GM23248 (cell line): Measurements from ENCODE around the gene SLC35C1. TPM values are rescaled to one million over a fixed set of nuclear protein-coding genes. Genes with fewer than 3 reads are reported as not detected.

ENCODE experiments used
- DNase-seq: peaks from one replicate; pipeline ENCODE4 v3.0.0-alpha.2; 2015
- H2AFZ ChIP-seq: fragments of 200-600 bp; sonication (generic); 2 replicates; pipeline ENCODE4 v1.6.1; 2016; ENCODE audit warnings: antibody characterized with exemption
- H3F3A ChIP-seq: fragments of 200-600 bp; sonication (generic); 2 replicates; pipeline ENCODE4 v1.6.1; 2016; ENCODE audit warnings: mild to moderate bottlenecking, antibody characterized with exemption, mixed run types; ENCODE audit not compliant: insufficient read depth
- H3K27ac ChIP-seq: fragments of 200-600 bp; sonication (generic); 2 replicates; pipeline ENCODE4 v1.5.1; 2016; ENCODE audit warnings: mild to moderate bottlenecking
- H3K27me3 ChIP-seq: fragments of 200-600 bp; sonication (generic); replicated peaks from 2 replicates; pipeline ENCODE4 v1.6.1; 2016; ENCODE audit warnings: mild to moderate bottlenecking; ENCODE audit not compliant: insufficient read depth
- H3K36me3 ChIP-seq: fragments of 200-600 bp; sonication (generic); 2 replicates; pipeline ENCODE4 v1.6.1; 2016; ENCODE audit warnings: low read depth, mild to moderate bottlenecking
- H3K4me1 ChIP-seq: fragments of 200-600 bp; sonication (generic); 2 replicates; pipeline ENCODE4 v1.6.1; 2016; ENCODE audit warnings: mild to moderate bottlenecking; ENCODE audit not compliant: insufficient read depth
- H3K4me2 ChIP-seq: fragments of 200-600 bp; sonication (generic); one replicate; pipeline ENCODE4 v1.6.1; 2016; ENCODE audit warnings: mild to moderate bottlenecking; ENCODE audit not compliant: unreplicated experiment
- H3K4me3 ChIP-seq: fragments of 200-600 bp; sonication (generic); 2 replicates; pipeline ENCODE4 v1.5.1; 2016; ENCODE audit warnings: mild to moderate bottlenecking
- H3K79me2 ChIP-seq: fragments of 200-600 bp; sonication (generic); 2 replicates; pipeline ENCODE4 v1.6.1; 2016; ENCODE audit warnings: mild to moderate bottlenecking; ENCODE audit not compliant: insufficient read depth
- H3K9ac ChIP-seq: fragments of 200-600 bp; sonication (generic); 2 replicates; pipeline ENCODE4 v1.6.1; 2016; ENCODE audit warnings: mild to moderate bottlenecking
- H3K9me2 ChIP-seq: fragments of 200-600 bp; sonication (generic); 2 replicates; pipeline ENCODE4 v1.6.1; 2016; ENCODE audit warnings: mixed run types, mild to moderate bottlenecking, moderate library complexity; ENCODE audit not compliant: insufficient read depth
- H3K9me3 ChIP-seq: fragments of 200-600 bp; sonication (generic); one replicate; pipeline ENCODE4 v1.6.1; 2017; ENCODE audit warnings: low read depth
- H4K20me1 ChIP-seq: fragments of 200-600 bp; sonication (generic); 2 replicates; pipeline ENCODE4 v1.6.0; 2016; ENCODE audit not compliant: insufficient read depth
- EZH2 ChIP-seq: fragments of 200-600 bp; sonication (generic); IDR thresholded peaks from 2 replicates; pipeline ENCODE4 v1.6.1; 2018; ENCODE audit warnings: antibody characterized with exemption, mild to moderate bottlenecking; ENCODE audit not compliant: insufficient read depth, poor library complexity, severe bottlenecking
- EZH2phosphoT487 ChIP-seq: fragments of 200-600 bp; sonication (generic); IDR thresholded peaks from 2 replicates; pipeline ENCODE4 v1.6.1; 2018; ENCODE audit warnings: antibody characterized with exemption, moderate library complexity, mild to moderate bottlenecking, low read depth; ENCODE audit not compliant: insufficient read depth
- WGBS, 2 experiments: methylation state at CpG; one replicate each; pipeline ENCODE4 v1.1.6; 2015 to 2017; ENCODE audit warnings: low lambda C conversion rate in 2 of 2, low coverage in 1 of 2; ENCODE audit errors: missing lambda C conversion rate in 2 of 2; 5-methylcytosine and 5-hydroxymethylcytosine counted together
- in situ Hi-C: fragments of 300-500 bp; cut with MboI; formaldehyde crosslinking; loops from 2 replicates; pipeline ENCODE4 v1.15.0; 2020
- polyA plus RNA-seq: library from polyadenylated mRNA; unstranded; fragments of >200 nt; fragmentation: Nextera tagmentation; extraction: Ambion mirVana; gene quantifications from 2 replicates; pipeline ENCODE4 v1.2.1, GENCODE V29; 2016
- total RNA-seq: library from RNA; depleted of rRNA; stranded (reverse); fragments of >200 nt; shearing (Covaris generic); gene quantifications from 2 replicates; pipeline ENCODE4 v1.2.3, GENCODE V29; 2014

SLC35C1 gene
- total and polyA plus RNA-seq, 2 experiments from 2014 or later = 12.5 to 17.8 TPM

DNA sequence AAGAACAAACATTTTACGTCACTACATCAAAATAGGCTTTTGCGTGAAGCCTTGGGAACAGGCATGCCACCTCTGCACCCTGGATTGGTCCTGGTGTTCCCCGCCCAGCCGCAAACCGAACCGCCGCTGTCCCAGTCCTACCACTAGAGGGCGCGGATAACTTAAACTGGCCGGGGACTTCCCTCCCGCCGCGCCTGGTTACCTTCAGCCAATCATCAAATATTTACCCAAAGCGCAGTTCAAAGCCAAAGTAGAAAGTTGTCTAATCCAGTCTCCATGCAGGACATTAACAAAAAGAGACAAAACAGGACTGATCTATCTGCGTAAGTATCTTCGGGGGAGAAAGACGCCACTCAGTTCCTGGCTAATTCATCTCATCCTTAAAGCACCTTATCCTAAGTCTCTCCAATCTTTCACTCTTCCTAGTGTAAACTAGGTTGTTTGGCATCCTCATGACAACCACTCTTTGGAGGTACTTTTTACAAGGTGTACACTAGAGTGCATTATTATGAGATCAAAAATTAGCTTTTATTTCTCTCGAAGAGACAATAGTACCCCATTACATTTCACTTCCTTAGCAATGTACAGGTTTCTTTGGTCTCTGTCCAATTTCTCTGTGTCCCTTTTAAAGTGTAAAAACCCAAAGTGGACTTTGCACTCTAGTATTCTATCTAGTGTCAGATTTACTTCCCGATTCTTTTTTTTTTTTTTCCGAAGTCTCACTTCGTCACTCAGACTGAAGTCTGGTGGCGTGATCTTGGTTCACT, 38.4 kb downstream of the SLC35C1 start:
- Histone ChIP-seq H3K4me1 (peaks cover 6% of the 10 kb centered on the region; the same call in 1 of the 2 replicates), H2AFZ (peak overlapping the region; percentile 66), H3K4me2 (peak overlapping the region; percentile 69), H3K9ac (peak overlapping the region; percentile 67), H3F3A (peaks cover 5% of the 10 kb centered on the region), H3K9me3 (no peaks in the 10 kb centered on the region), H3K27ac (peak overlapping the region; percentile 47), H3K9me2 (no peaks in the 10 kb centered on the region), H3K79me2 (peaks cover 7% of the 10 kb centered on the region), H4K20me1 (no peaks in the 10 kb centered on the region), H3K27me3 (no peaks in the 10 kb centered on the region), H3K4me3 (peak overlapping the region; percentile 32; the same call in 1 of the 2 replicates), H3K36me3 (no peaks in the 10 kb centered on the region)
- TF ChIP-seq EZH2 = no peak
- no peak for TF ChIP-seq EZH2phosphoT487
- peak; percentile 96 for DNase-seq
- in situ Hi-C loops = loop anchor here (10.0 kb wide), 1 partner anchor 61 kb away; the partner anchor contains the start of gene FREY1
- WGBS, 2 experiments = 18 to 19% methylated on average over 22 of the region's 22 CpGs

GRCh38 chr11:45844822-45845578, 40.1 kb downstream of the SLC35C1 start:
- no peaks in the 10 kb centered on the region for H3K9me3 ChIP-seq
- H4K20me1 ChIP-seq = no peaks in the 10 kb centered on the region
- DNase-seq = no peak
- H3K4me2 ChIP-seq = no peak overlapping the region
- peaks cover 24% of the 10 kb centered on the region for H3K79me2 ChIP-seq
- in situ Hi-C loops = loop anchor here (10.0 kb wide), 1 partner anchor 60 kb away; the partner anchor contains the start of gene FREY1
- H2AFZ ChIP-seq = no peak overlapping the region
- H3F3A ChIP-seq = peaks cover 5% of the 10 kb centered on the region
- H3K27ac ChIP-seq = no peak overlapping the region
- H3K27me3 ChIP-seq = no peaks in the 10 kb centered on the region
- TF ChIP-seq EZH2phosphoT487 (no peak), EZH2 (no peak)
- 62 to 69% methylated on average over 3 of the region's 3 CpGs for WGBS, 2 experiments
- H3K36me3 ChIP-seq = no peaks in the 10 kb centered on the region
- no peak overlapping the region for H3K4me3 ChIP-seq
- H3K9ac ChIP-seq = no peak overlapping the region
- H3K4me1 ChIP-seq = peaks cover 13% of the 10 kb centered on the region
- H3K9me2 ChIP-seq = no peaks in the 10 kb centered on the region

GRCh38 chr11:45846174-45846675, 41.3 kb downstream of the SLC35C1 start:
- no peak for DNase-seq
- H3K4me1 ChIP-seq = peaks cover 23% of the 10 kb centered on the region
- H3K27me3 ChIP-seq = no peaks in the 10 kb centered on the region
- peak overlapping the region; percentile 50 for H2AFZ ChIP-seq
- WGBS, 2 experiments = 76 to 85% methylated on average over 4 of the region's 4 CpGs
- peaks cover 35% of the 10 kb centered on the region for H3K79me2 ChIP-seq
- no peaks in the 10 kb centered on the region for H4K20me1 ChIP-seq
- H3K27ac ChIP-seq = peak overlapping the region; percentile 96
- in situ Hi-C loops = loop anchor here (10.0 kb wide), 1 partner anchor 59 kb away; the partner anchor contains the start of gene FREY1
- H3K9me3 ChIP-seq = no peaks in the 10 kb centered on the region
- H3F3A ChIP-seq = peaks cover 11% of the 10 kb centered on the region
- TF ChIP-seq EZH2 (no peak), EZH2phosphoT487 (no peak)
- H3K9me2 ChIP-seq = no peaks in the 10 kb centered on the region
- H3K4me2 ChIP-seq = peak overlapping the region; percentile 59
- no peak overlapping the region for H3K4me3 ChIP-seq
- peak overlapping the region; percentile 68 for H3K9ac ChIP-seq
- H3K36me3 ChIP-seq = no peaks in the 10 kb centered on the region
